Choroid plexus epithelial cell (primary cell): Measurements from ENCODE around the gene XXYLT1.

Experiments
- DNase-seq: peaks from one replicate; pipeline ENCODE4 v3.0.0-alpha.2; 2010; ENCODE audit warnings: low read depth
- H3K4me3 ChIP-seq: 2 replicates; pipeline ENCODE4 v1.5.1; 2011; ENCODE audit warnings: low read depth, mild to moderate bottlenecking, control low read depth, low read length, moderate library complexity
- TF ChIP-seq, protein P1 (sequence below): conservative IDR thresholded peaks from 2 replicates; pipeline ENCODE4 v1.5.1; 2011; ENCODE audit warnings: low read depth, mild to moderate bottlenecking, control low read depth, inconsistent platforms, low read length, moderate library complexity

The XXYLT1 gene

DNA sequence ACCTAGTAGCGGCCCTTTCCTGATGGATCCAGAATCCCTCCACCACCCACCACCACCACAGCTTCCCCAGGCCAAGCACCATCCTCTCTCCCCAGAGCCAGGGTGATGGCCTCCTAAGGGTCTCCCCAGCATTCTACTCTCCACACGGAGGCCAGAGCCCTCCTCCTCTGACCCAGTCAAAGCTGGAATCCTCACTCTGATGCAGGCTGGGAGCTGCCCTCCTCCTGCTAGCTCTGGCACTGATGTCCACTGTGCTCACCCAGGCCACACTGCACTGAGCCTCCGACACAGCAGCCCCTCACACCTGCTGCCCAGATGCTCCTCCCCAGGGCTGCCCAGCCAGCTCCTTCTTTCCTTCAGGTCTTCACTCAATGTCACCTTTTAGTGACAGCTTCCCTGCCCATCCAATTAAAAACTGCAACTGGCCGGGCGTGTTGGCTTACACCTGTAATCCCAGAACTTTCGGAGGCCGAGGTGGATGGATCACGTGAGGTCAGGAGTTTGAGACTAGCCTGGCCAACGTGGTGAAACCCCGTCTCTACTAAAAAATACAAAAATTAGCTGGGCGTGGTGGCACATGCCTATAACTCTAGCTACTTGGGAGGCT lies 21.0 kb downstream of the XXYLT1 start:
- H3K4me3 ChIP-seq = no peak overlapping the region
- TF ChIP-seq, protein P1, sequence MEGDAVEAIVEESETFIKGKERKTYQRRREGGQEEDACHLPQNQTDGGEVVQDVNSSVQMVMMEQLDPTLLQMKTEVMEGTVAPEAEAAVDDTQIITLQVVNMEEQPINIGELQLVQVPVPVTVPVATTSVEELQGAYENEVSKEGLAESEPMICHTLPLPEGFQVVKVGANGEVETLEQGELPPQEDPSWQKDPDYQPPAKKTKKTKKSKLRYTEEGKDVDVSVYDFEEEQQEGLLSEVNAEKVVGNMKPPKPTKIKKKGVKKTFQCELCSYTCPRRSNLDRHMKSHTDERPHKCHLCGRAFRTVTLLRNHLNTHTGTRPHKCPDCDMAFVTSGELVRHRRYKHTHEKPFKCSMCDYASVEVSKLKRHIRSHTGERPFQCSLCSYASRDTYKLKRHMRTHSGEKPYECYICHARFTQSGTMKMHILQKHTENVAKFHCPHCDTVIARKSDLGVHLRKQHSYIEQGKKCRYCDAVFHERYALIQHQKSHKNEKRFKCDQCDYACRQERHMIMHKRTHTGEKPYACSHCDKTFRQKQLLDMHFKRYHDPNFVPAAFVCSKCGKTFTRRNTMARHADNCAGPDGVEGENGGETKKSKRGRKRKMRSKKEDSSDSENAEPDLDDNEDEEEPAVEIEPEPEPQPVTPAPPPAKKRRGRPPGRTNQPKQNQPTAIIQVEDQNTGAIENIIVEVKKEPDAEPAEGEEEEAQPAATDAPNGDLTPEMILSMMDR = no peak
- no peak for DNase-seq

DNA sequence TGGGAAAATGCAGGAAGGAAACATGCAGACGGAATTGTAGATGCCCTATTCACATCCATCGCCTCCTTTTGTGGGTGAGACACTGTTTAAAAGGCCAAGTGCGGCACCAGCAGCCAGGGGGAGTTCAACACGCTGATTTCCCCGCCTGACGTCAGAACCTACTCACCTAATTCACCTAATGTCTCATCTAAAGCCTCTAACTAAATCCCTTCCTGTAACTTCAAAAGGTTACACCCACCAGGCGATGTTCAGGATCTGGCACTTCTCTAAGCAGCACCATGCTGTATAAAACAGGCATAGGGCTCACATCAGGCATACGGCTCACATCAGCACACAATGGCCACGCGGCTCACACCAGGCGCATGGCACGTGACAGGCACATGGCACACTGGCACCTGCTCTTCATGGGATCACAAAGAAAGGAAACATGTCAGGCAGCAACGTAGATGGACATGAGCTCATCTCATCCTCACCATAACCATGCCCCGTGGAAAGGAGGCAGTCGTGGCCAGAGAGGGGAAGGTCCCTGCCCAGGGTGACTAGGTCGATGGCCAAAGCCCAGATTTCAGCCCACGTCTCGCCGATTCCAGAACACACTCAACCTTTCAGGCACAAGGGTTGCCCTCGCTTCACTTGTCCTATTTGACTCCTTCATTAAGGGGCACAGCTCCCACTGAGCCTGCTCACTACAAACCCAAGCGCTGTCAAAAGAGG lies 21.7 kb downstream of the XXYLT1 start:
- no peak overlapping the region for H3K4me3 ChIP-seq
- DNase-seq = no peak
- TF ChIP-seq, protein P1 = no peak

GRCh38 chr3:195248281-195248680 lies 22.7 kb downstream of the XXYLT1 start:
- TF ChIP-seq, protein P1 = no peak
- H3K4me3 ChIP-seq = no peak overlapping the region
- DNase-seq = no peak

DNA sequence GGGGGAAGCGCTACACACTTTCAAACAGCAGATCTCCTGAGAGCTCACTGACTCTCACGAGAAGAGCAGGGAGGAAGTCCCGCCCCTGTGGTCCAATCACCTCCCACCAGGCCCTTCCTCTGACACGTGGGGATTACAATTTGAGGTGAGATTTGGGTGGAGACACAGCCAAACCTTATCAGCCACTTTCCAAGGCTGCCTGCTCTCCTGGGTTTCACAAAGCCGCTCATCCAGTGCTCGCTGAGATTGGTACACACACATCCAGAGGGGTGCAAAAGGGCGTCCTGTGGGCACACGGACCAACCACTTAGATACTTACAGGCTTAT lies 23.1 kb downstream of the XXYLT1 start:
- H3K4me3 ChIP-seq = no peak overlapping the region
- TF ChIP-seq, protein P1 = no peak
- no peak for DNase-seq

DNA sequence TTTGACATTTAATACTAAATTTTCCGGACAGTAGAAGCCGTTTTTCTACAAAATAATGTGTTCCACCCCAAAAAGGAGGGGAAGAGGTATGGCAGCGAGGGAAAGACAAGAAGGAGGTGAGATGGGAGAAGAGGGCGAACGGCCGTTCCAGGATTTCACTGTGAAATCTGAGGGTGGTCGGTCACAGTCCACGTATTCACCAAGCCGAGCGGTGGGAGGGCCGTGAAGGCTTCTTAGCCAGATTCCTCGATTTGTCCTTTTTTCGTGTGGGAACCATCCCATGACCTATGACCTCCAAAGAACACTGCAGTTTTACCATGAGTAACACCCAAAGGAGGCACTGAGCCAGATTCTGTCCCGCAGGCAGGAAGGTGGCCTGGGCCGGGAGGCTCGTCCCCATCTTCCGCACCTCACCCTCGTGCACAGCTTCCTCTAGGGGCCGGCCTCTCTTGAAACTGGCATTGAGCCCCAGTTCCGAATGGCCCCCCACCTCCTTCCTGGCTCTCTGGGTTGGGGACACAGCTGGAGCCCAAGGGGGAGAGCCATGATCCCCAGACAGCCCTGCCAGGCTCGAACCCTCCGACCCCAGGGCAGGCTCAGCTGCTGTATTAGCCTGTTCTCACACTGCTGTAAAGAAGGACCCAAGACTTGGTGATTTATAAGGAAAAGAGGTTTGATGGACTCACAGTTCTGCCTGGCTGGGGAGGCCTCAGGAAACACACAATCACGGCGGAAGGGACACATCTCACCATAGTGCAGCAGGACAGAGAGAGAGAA lies 23.7 kb downstream of the XXYLT1 start:
- DNase-seq = no peak
- TF ChIP-seq, protein P1 = no peak
- no peak overlapping the region for H3K4me3 ChIP-seq

DNA sequence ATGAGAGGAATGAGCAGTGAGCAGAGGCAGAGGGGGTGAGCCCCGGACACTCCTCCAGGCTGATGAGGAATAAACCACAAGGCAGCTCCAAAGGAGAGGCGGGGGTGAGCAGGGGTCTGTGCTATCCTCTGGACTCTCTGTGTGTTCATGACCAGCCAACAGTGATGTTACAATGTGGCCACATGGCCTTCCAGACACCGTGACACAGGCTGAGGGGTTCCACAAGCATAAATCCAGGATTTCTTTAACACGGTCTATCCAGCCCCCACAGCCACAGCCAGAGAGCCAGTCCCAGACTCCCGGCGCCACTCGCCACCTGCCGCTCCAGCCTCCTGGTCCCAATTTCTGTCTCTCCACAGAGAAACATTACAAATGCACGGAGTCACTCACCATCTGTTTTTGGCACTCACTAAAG lies 24.4 kb downstream of the XXYLT1 start:
- TF ChIP-seq, protein P1 = no peak
- DNase-seq = no peak
- H3K4me3 ChIP-seq = no peak overlapping the region
